Mammary epithelial cell (primary cell): ENCODE measurements around the gene LEMD1.

Experiments
- EZH2 ChIP-seq: IDR thresholded peaks from 2 replicates; pipeline ENCODE4 v1.6.1; 2012; ENCODE audit warnings: low read length, inconsistent platforms, borderline replicate concordance
- TF ChIP-seq, protein P1 (sequence below), 2 donors: IDR thresholded peaks in 1 of 2; conservative IDR thresholded peaks in 1 of 2; 2 replicates each; pipeline ENCODE4 v1.5.1; 2011 to 2012; ENCODE audit warnings: inconsistent platforms in 2 of 2, low read length in 2 of 2, mild to moderate bottlenecking in 2 of 2, control low read depth in 1 of 2, low read depth in 1 of 2; ENCODE audit not compliant: insufficient read depth in 1 of 2; ENCODE audit errors: extremely low read depth in 1 of 2

DNA sequence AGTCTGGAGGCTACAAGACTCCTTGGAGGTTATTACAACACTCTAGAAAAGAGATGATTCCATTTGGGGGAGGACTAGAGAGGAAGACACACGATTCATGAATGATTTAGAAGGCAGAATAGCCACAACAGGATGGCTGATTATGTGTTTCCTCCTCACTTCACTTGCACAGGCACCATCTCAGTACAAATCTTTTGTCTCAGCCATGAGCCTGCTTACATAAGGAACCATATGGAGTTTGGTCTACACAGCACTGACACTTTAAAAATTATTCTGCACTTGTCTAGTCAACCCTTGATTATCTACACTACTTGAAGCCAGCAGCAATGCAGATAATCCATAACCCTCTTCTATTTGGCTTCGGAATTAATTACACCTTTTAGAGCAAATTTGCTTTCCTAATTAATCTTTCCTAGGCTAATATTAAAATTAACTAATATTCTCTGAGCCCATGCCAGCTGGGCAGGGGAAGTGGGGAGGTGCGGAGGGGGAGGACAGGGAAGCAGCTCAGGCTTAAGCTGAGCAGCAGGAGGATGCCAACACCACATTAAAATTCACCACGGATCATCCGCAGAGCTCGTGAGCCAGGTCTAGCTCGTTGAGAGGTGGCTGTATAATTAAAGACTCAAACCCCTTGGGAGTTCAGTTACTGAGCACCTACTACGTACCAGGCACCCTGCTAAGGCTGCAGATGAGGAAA lies 3.2 kb upstream of the LEMD1 start:
- TF ChIP-seq, protein P1, sequence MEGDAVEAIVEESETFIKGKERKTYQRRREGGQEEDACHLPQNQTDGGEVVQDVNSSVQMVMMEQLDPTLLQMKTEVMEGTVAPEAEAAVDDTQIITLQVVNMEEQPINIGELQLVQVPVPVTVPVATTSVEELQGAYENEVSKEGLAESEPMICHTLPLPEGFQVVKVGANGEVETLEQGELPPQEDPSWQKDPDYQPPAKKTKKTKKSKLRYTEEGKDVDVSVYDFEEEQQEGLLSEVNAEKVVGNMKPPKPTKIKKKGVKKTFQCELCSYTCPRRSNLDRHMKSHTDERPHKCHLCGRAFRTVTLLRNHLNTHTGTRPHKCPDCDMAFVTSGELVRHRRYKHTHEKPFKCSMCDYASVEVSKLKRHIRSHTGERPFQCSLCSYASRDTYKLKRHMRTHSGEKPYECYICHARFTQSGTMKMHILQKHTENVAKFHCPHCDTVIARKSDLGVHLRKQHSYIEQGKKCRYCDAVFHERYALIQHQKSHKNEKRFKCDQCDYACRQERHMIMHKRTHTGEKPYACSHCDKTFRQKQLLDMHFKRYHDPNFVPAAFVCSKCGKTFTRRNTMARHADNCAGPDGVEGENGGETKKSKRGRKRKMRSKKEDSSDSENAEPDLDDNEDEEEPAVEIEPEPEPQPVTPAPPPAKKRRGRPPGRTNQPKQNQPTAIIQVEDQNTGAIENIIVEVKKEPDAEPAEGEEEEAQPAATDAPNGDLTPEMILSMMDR (conservative IDR thresholded peaks at IDR 0.05 in 1 of 2, IDR thresholded peaks at IDR 0.05 in 1 of 2; ENCODE audit: extremely low read depth in 1 of 2, insufficient read depth in 1 of 2, low read depth in 1 of 2, low read length in 2 of 2): no peak
- no peak for TF ChIP-seq EZH2
